HG02938 (cell line): ENCODE results near the gene TBX20.
"Not testable (repeated sequence)": the region's sequence is repeated elsewhere in the genome, so short reads cannot be mapped to it uniquely, and the experiment has no call there.

Experiments used
- ATAC-seq: cut with Tn5 transposase; IDR thresholded peaks from one replicate; pipeline ENCODE4 v1.9.1; 2021; ENCODE audit warnings: mild to moderate bottlenecking, moderate library complexity; ENCODE audit not compliant: unreplicated experiment

Gene TBX20

GRCh38 chr7:35222445-35222844 is 31.5 kb downstream of the TBX20 start:
- ATAC-seq = not testable (repeated sequence)

GRCh38 chr7:35220176-35220575 is 33.7 kb downstream of the TBX20 start:
- ATAC-seq = not testable (repeated sequence)

- ATAC-seq = not testable (repeated sequence)
Measured at GRCh38 chr7:35216033-35216432, 37.9 kb downstream of the TBX20 start.

- not testable (repeated sequence) for ATAC-seq
Measured at GRCh38 chr7:35215063-35215462, 38.8 kb downstream of the TBX20 start.

GRCh38 chr7:35206924-35207323 is 47.0 kb downstream of the TBX20 start:
- not testable (repeated sequence) for ATAC-seq

- ATAC-seq = not testable (repeated sequence)
Measured at GRCh38 chr7:35204850-35205249, 49.0 kb downstream of the TBX20 start.

- ATAC-seq = not testable (repeated sequence)
Measured at GRCh38 chr7:35204031-35204430, 49.9 kb downstream of the TBX20 start.

- ATAC-seq = not testable (repeated sequence)
Measured at GRCh38 chr7:35202353-35202752, 51.5 kb downstream of the TBX20 start.

GRCh38 chr7:35200170-35200569 is 53.7 kb downstream of the TBX20 start:
- not testable (repeated sequence) for ATAC-seq

GRCh38 chr7:35198370-35199140 is 55.3 kb downstream of the TBX20 start:
- ATAC-seq = not testable (repeated sequence)

GRCh38 chr7:35191571-35191970 is 62.3 kb downstream of the TBX20 start:
- not testable (repeated sequence) for ATAC-seq

GRCh38 chr7:35190146-35190773 is 63.6 kb downstream of the TBX20 start:
- ATAC-seq = not testable (repeated sequence)

GRCh38 chr7:35186751-35187150 is 67.1 kb downstream of the TBX20 start:
- not testable (repeated sequence) for ATAC-seq

- no peak for ATAC-seq
Measured at GRCh38 chr7:35185908-35186731, 67.8 kb downstream of the TBX20 start.

GRCh38 chr7:35185578-35185907 is 68.4 kb downstream of the TBX20 start:
- ATAC-seq = not testable (repeated sequence)

GRCh38 chr7:35184961-35185360 is 68.9 kb downstream of the TBX20 start:
- ATAC-seq = not testable (repeated sequence)

GRCh38 chr7:35183873-35184503 is 69.9 kb downstream of the TBX20 start:
- not testable (repeated sequence) for ATAC-seq

- ATAC-seq = not testable (repeated sequence)
Measured at GRCh38 chr7:35180665-35181064, 73.2 kb downstream of the TBX20 start.

- not testable (repeated sequence) for ATAC-seq
Measured at GRCh38 chr7:35173176-35173575, 80.7 kb downstream of the TBX20 start.

GRCh38 chr7:35172131-35172530 is 81.8 kb downstream of the TBX20 start:
- ATAC-seq = not testable (repeated sequence)

GRCh38 chr7:35167658-35168057 is 86.2 kb downstream of the TBX20 start:
- ATAC-seq = not testable (repeated sequence)
